WTC11 (cell line): ENCODE measurements around the gene SDHB. TPM values are rescaled to one million over a fixed set of nuclear protein-coding genes. Genes with fewer than 3 reads are reported as not detected.

ENCODE experiments used
- ATAC-seq: fragments of 200-7000 bp; cut with Tn5 transposase; 2 replicates; pipeline ENCODE4 v1.10.0; 2021; ENCODE audit warnings: mild to moderate bottlenecking, moderate library complexity
- CTCF ChIA-PET: fragments of 300-600 bp; sonication (Branson Sonifier 250); formaldehyde crosslinking; loops from one replicate; lab custom pipeline; 2021; ENCODE audit warnings: antibody characterized with exemption; lab: Charles Lee
- POLR2A ChIA-PET: fragments of 350-600 bp; sonication (Branson Sonifier 250); formaldehyde crosslinking; loops from one replicate; lab custom pipeline; 2021; ENCODE audit warnings: antibody characterized with exemption; lab: Charles Lee
- DNase-seq: peaks from one replicate; pipeline ENCODE4 v3.0.0; 2021; ENCODE audit warnings: low spot score
- H3K27ac Mint-ChIP-seq: 2 replicates; pipeline ENCODE4 v1.8.0; 2021; ENCODE audit warnings: mixed read lengths
- H3K27me3 Mint-ChIP-seq: 2 replicates; pipeline ENCODE4 v1.8.0; 2021; ENCODE audit warnings: low read depth, mild to moderate bottlenecking, moderate library complexity, mixed read lengths
- H3K36me3 Mint-ChIP-seq: 2 replicates; pipeline ENCODE4 v1.8.0; 2021; ENCODE audit warnings: mixed read lengths
- H3K4me1 Mint-ChIP-seq: 2 replicates; pipeline ENCODE4 v1.8.0; 2022; ENCODE audit warnings: mixed read lengths
- H3K4me3 Mint-ChIP-seq: 2 replicates; pipeline ENCODE4 v1.8.0; 2021; ENCODE audit warnings: mild to moderate bottlenecking, moderate library complexity, mixed read lengths
- H3K9me3 Mint-ChIP-seq: 2 replicates; pipeline ENCODE4 v1.8.0; 2021; ENCODE audit warnings: mixed read lengths
- E2F4 ChIP-seq: sonication (generic); formaldehyde crosslinking; IDR thresholded peaks from 2 replicates; pipeline ENCODE4 v1.8.1; 2022; ENCODE audit warnings: low read depth, mild to moderate bottlenecking, moderate library complexity, missing genetic modification reagents, borderline replicate concordance
- E2F5 ChIP-seq: sonication (generic); formaldehyde crosslinking; IDR thresholded peaks from 2 replicates; pipeline ENCODE4 v1.8.1; 2022; ENCODE audit warnings: mild to moderate bottlenecking, moderate library complexity, missing genetic modification reagents
- EMX1 ChIP-seq: fragments of 250-450 bp; sonication (Bioruptor Pico); IDR thresholded peaks from 2 replicates; pipeline ENCODE4 v1.8.0; 2021; ENCODE audit warnings: mild to moderate bottlenecking
- ESRRA ChIP-seq: sonication (generic); formaldehyde crosslinking; IDR thresholded peaks from 2 replicates; pipeline ENCODE4 v1.8.1; 2022; ENCODE audit warnings: mild to moderate bottlenecking, missing genetic modification reagents, borderline replicate concordance
- FOXP1 ChIP-seq: sonication (generic); formaldehyde crosslinking; IDR thresholded peaks from 2 replicates; pipeline ENCODE4 v1.8.0; 2022; ENCODE audit warnings: missing genetic modification reagents, mild to moderate bottlenecking, moderate library complexity, borderline replicate concordance
- GABPB1 ChIP-seq: sonication (generic); formaldehyde crosslinking; IDR thresholded peaks from 2 replicates; pipeline ENCODE4 v1.8.1; 2023; ENCODE audit warnings: mild to moderate bottlenecking, missing genetic modification reagents
- JAZF1 ChIP-seq: fragments of 250-450 bp; sonication (Bioruptor Pico); IDR thresholded peaks from 2 replicates; pipeline ENCODE4 v1.9.0; 2021; ENCODE audit warnings: moderate library complexity, mild to moderate bottlenecking, inconsistent platforms
- MXD4 ChIP-seq: fragments of 250-450 bp; sonication (Bioruptor Pico); IDR thresholded peaks from 2 replicates; pipeline ENCODE4 v1.8.0; 2021; ENCODE audit warnings: mild to moderate bottlenecking, moderate library complexity, borderline replicate concordance
- NR2C2 ChIP-seq: sonication (generic); formaldehyde crosslinking; IDR thresholded peaks from 2 replicates; pipeline ENCODE4 v1.8.0; 2022; ENCODE audit warnings: mild to moderate bottlenecking, missing genetic modification reagents
- NR3C1 ChIP-seq: sonication (generic); formaldehyde crosslinking; conservative IDR thresholded peaks from 2 replicates; pipeline ENCODE4 v1.8.1; 2023; ENCODE audit warnings: low read depth, mild to moderate bottlenecking, missing genetic modification reagents
- SOX15 ChIP-seq: fragments of 250-450 bp; sonication (Bioruptor Pico); IDR thresholded peaks from 2 replicates; pipeline ENCODE4 v1.9.0; 2021; ENCODE audit warnings: mild to moderate bottlenecking
- TCF7 ChIP-seq: sonication (generic); formaldehyde crosslinking; IDR thresholded peaks from 2 replicates; pipeline ENCODE4 v1.8.0; 2022; ENCODE audit warnings: mild to moderate bottlenecking, low read depth, missing genetic modification reagents, moderate library complexity
- TEAD4 ChIP-seq: sonication (generic); formaldehyde crosslinking; IDR thresholded peaks from 2 replicates; pipeline ENCODE4 v1.8.0; 2022; ENCODE audit warnings: mild to moderate bottlenecking, missing genetic modification reagents
- TP53 ChIP-seq: sonication (generic); formaldehyde crosslinking; IDR thresholded peaks from 2 replicates; pipeline ENCODE4 v1.8.1; 2023; ENCODE audit warnings: mild to moderate bottlenecking, missing genetic modification reagents
- USF1 ChIP-seq: sonication (generic); formaldehyde crosslinking; IDR thresholded peaks from 2 replicates; pipeline ENCODE4 v1.8.0; 2022; ENCODE audit warnings: mild to moderate bottlenecking, missing genetic modification reagents
- ZBTB21 ChIP-seq: sonication (generic); formaldehyde crosslinking; IDR thresholded peaks from 2 replicates; pipeline ENCODE4 v1.8.1; 2023; ENCODE audit warnings: mild to moderate bottlenecking, missing genetic modification reagents, borderline replicate concordance
- ZNF219 ChIP-seq: sonication (generic); formaldehyde crosslinking; IDR thresholded peaks from 2 replicates; pipeline ENCODE4 v1.8.0; 2023; ENCODE audit warnings: missing genetic modification reagents, mild to moderate bottlenecking, borderline replicate concordance
- ZNF317 ChIP-seq: sonication (generic); formaldehyde crosslinking; IDR thresholded peaks from 2 replicates; pipeline ENCODE4 v1.8.1; 2023; ENCODE audit warnings: low read depth, mild to moderate bottlenecking, moderate library complexity, missing genetic modification reagents, borderline replicate concordance
- ZNF416 ChIP-seq: fragments of 250-450 bp; sonication (Bioruptor Pico); IDR thresholded peaks from 2 replicates; pipeline ENCODE4 v1.9.0; 2021; ENCODE audit warnings: mild to moderate bottlenecking, inconsistent platforms
- ZNF532 ChIP-seq: fragments of 250-450 bp; sonication (Bioruptor Pico); IDR thresholded peaks from 2 replicates; pipeline ENCODE4 v1.9.0; 2021; ENCODE audit warnings: mild to moderate bottlenecking, borderline replicate concordance
- total RNA-seq: library from RNA; stranded (reverse); gene quantifications from 3 replicates; pipeline ENCODE4 v1.2.3, GENCODE V29; 2021
- TF ChIP-seq, protein P1 (sequence below): sonication (generic); formaldehyde crosslinking; IDR thresholded peaks from 2 replicates; pipeline ENCODE4 v1.8.1; 2023; ENCODE audit warnings: mild to moderate bottlenecking, missing genetic modification reagents
- TF ChIP-seq, protein P2 (sequence below): sonication (generic); formaldehyde crosslinking; conservative IDR thresholded peaks from 2 replicates; pipeline ENCODE4 v1.8.1; 2022; ENCODE audit warnings: mild to moderate bottlenecking, missing genetic modification reagents
- TF ChIP-seq, protein P3 (sequence below): sonication (generic); formaldehyde crosslinking; IDR thresholded peaks from 2 replicates; pipeline ENCODE4 v1.8.0; 2023; ENCODE audit warnings: mild to moderate bottlenecking, missing genetic modification reagents

Gene SDHB
- total RNA-seq, 1 experiment from 2014 or later = 89.5 TPM

DNA sequence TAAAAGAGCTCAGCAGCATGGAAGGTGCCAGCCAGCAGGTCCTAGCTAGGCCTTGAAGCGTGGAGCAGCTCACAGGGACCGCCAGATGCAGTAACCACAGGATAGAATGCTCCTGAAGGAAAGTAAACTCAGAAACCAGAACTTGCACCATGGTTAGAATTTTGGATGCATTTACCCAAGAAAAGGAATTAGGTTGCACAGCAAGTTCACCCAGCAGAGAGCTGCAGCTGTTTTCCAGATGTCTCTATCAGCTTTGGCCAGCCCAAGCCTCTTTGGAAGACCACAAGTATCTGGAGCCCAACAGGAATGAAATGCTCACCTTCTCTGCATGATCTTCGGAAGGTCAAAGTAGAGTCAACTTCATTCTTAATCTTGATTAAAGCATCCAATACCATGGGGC, 21.1 kb downstream of the SDHB start (continued):
- TF ChIP-seq, protein P1, sequence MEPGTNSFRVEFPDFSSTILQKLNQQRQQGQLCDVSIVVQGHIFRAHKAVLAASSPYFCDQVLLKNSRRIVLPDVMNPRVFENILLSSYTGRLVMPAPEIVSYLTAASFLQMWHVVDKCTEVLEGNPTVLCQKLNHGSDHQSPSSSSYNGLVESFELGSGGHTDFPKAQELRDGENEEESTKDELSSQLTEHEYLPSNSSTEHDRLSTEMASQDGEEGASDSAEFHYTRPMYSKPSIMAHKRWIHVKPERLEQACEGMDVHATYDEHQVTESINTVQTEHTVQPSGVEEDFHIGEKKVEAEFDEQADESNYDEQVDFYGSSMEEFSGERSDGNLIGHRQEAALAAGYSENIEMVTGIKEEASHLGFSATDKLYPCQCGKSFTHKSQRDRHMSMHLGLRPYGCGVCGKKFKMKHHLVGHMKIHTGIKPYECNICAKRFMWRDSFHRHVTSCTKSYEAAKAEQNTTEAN (CRISPR knock-in tag) = no peak
- no peak for TF ChIP-seq E2F5 (CRISPR knock-in tag)

DNA sequence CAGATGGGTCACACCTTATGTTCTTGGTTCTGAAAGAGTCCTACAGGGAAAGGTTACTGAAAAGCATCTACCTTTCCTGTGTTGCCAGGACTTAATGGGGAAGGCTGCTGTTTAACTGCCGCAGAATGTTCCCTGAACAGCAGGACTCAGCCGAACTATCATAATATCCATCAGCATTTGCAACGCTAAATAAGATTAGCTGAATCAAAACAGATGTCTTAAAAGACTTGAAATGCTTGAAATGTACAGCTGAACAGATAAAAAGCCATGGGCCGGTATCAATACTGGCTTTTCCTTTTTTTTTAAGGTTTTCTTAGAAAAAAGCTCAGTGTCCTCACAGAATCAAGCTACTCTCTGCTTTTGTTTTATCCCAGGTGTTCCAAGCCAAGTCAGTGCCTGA, 22.4 kb downstream of the SDHB start:
- no peaks in the 10 kb centered on the region for H3K27me3 Mint-ChIP-seq
- no peak for TF ChIP-seq NR3C1 (CRISPR knock-in tag)
- no peak for TF ChIP-seq EMX1 (CRISPR knock-in tag)
- no peak for TF ChIP-seq E2F5 (CRISPR knock-in tag)
- no peak for TF ChIP-seq JAZF1
- TF ChIP-seq NR2C2 (CRISPR knock-in tag) = no peak
- TF ChIP-seq ZBTB21 (CRISPR knock-in tag) = no peak
- no peak for TF ChIP-seq ZNF317 (CRISPR knock-in tag)
- no peak for TF ChIP-seq TCF7 (CRISPR knock-in tag)
- TF ChIP-seq TP53 (CRISPR knock-in tag) = no peak
- no peak for TF ChIP-seq E2F4
- no peak for TF ChIP-seq SOX15
- TF ChIP-seq ZNF416 = no peak
- TF ChIP-seq USF1 (CRISPR knock-in tag) = no peak
- TF ChIP-seq, protein P2, sequence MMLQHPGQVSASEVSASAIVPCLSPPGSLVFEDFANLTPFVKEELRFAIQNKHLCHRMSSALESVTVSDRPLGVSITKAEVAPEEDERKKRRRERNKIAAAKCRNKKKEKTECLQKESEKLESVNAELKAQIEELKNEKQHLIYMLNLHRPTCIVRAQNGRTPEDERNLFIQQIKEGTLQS (CRISPR knock-in tag) = no peak
- no peak for TF ChIP-seq FOXP1
- no peak for TF ChIP-seq TEAD4 (CRISPR knock-in tag)
- TF ChIP-seq, all 79 proteins: peak for 0
- ATAC-seq (no peak), DNase-seq (no peak)
- POLR2A ChIA-PET = interaction anchor here (0.7 kb wide), 1 partner anchor 29 kb away, joined by 3 read pairs; no protein-coding TSS in a partner anchor
- H3K4me3 Mint-ChIP-seq = no peak overlapping the region
- H3K36me3 Mint-ChIP-seq = peaks cover 35% of the 10 kb centered on the region
- H3K9me3 Mint-ChIP-seq = no peaks in the 10 kb centered on the region
- no peak overlapping the region for H3K27ac Mint-ChIP-seq
- CTCF ChIA-PET = no interaction called here
- H3K4me1 Mint-ChIP-seq = peaks cover 4% of the 10 kb centered on the region; the same call in 1 of the 2 replicates

GRCh38 chr1:17030206-17030605, 23.6 kb downstream of the SDHB start:
- DNase-seq = no peak
- H3K4me3 Mint-ChIP-seq = no peak overlapping the region
- ChIA-PET CTCF (no interaction called here), POLR2A (no interaction called here)
- no peak overlapping the region; the same call in 1 of the 2 replicates for H3K27ac Mint-ChIP-seq
- peaks cover 37% of the 10 kb centered on the region for H3K36me3 Mint-ChIP-seq
- no peaks in the 10 kb centered on the region for H3K9me3 Mint-ChIP-seq
- H3K4me1 Mint-ChIP-seq = no peaks in the 10 kb centered on the region
- H3K27me3 Mint-ChIP-seq = no peaks in the 10 kb centered on the region
- no peak for ATAC-seq
- TF ChIP-seq FOXP1 (no peak), GABPB1 (no peak), ESRRA (CRISPR knock-in tag) (no peak), ZNF219 (CRISPR knock-in tag) (no peak), MXD4 (no peak), ZNF532 (no peak)
- TF ChIP-seq, protein P3, sequence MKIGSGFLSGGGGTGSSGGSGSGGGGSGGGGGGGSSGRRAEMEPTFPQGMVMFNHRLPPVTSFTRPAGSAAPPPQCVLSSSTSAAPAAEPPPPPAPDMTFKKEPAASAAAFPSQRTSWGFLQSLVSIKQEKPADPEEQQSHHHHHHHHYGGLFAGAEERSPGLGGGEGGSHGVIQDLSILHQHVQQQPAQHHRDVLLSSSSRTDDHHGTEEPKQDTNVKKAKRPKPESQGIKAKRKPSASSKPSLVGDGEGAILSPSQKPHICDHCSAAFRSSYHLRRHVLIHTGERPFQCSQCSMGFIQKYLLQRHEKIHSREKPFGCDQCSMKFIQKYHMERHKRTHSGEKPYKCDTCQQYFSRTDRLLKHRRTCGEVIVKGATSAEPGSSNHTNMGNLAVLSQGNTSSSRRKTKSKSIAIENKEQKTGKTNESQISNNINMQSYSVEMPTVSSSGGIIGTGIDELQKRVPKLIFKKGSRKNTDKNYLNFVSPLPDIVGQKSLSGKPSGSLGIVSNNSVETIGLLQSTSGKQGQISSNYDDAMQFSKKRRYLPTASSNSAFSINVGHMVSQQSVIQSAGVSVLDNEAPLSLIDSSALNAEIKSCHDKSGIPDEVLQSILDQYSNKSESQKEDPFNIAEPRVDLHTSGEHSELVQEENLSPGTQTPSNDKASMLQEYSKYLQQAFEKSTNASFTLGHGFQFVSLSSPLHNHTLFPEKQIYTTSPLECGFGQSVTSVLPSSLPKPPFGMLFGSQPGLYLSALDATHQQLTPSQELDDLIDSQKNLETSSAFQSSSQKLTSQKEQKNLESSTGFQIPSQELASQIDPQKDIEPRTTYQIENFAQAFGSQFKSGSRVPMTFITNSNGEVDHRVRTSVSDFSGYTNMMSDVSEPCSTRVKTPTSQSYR (CRISPR knock-in tag) = no peak
